Measurements from ENCODE around the gene AHDC1. TPM values are rescaled to one million over a fixed set of nuclear protein-coding genes. Genes with fewer than 3 reads are reported as not detected.

AHDC1 gene, protein sequence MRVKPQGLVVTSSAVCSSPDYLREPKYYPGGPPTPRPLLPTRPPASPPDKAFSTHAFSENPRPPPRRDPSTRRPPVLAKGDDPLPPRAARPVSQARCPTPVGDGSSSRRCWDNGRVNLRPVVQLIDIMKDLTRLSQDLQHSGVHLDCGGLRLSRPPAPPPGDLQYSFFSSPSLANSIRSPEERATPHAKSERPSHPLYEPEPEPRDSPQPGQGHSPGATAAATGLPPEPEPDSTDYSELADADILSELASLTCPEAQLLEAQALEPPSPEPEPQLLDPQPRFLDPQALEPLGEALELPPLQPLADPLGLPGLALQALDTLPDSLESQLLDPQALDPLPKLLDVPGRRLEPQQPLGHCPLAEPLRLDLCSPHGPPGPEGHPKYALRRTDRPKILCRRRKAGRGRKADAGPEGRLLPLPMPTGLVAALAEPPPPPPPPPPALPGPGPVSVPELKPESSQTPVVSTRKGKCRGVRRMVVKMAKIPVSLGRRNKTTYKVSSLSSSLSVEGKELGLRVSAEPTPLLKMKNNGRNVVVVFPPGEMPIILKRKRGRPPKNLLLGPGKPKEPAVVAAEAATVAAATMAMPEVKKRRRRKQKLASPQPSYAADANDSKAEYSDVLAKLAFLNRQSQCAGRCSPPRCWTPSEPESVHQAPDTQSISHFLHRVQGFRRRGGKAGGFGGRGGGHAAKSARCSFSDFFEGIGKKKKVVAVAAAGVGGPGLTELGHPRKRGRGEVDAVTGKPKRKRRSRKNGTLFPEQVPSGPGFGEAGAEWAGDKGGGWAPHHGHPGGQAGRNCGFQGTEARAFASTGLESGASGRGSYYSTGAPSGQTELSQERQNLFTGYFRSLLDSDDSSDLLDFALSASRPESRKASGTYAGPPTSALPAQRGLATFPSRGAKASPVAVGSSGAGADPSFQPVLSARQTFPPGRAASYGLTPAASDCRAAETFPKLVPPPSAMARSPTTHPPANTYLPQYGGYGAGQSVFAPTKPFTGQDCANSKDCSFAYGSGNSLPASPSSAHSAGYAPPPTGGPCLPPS (N-terminal part only)
- total RNA-seq (2012; rRNA removed): 11.6 and 11.9 TPM in 2 replicates

GRCh38 chr1:27603681-27604578, at the start of gene AHDC1:
Gene AHDC1, minus strand, starts transcription at chr1:27604144. Its CDS starts 52,029 bp downstream, at chr1:27552115.
- Histone ChIP-seq H3K9me3 (replicated peaks; ENCODE audit: low read length) (no peaks in the 10 kb centered on the region), H3K9ac (ENCODE audit: low read depth, low read length) (peak within 1 kb of the TSS; percentile 86), H3K36me3 (ENCODE audit: insufficient read depth, low read length) (no peaks in the 10 kb centered on the region), H3K4me3 (ENCODE audit: low read length) (peak within 1 kb of the TSS; percentile 79), H3K4me2 (ENCODE audit: low read length) (peak within 1 kb of the TSS; percentile 99), H3K27me3 (ENCODE audit: control insufficient read depth, insufficient read depth, low read length) (no peaks in the 10 kb centered on the region), H3K4me1 (ENCODE audit: control insufficient read depth, insufficient read depth, low read length) (peaks cover 36% of the 10 kb centered on the region)

DNA sequence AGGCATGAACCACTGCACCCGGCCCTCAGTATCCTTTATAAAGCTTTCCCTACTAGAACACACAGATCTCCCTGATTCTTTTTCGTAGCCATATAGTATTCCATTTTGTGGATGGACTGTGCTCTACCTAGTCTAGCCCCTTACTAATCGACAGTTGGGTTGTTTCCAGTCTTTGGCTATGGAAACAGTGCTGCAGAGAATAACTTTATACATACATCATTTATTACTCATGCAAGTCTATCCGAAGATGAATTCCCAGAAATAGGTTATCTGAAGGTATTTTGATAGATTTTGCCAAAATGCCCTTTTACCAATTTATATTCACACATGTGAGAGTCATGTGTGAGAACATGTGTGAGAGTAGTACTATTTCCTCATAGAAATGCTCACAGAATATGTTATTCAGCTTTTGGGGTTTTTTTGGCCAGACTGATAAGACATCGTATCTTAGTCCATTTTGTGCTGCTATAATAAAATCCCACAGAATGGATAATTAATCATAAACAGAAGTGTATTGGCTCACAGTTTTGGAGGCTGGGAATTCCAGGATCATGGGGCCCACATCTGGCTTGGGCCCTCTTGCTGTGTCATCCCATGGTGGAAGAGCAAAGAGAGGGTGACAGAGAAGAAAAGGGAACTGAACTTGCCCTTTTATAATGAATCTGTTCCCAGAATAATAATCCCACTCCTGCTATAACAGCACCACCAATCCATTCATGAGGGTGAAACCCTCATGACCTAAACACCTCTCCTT, 48.3 kb upstream of the AHDC1 start:
- Histone ChIP-seq H3K4me1 (ENCODE audit: control insufficient read depth, insufficient read depth, low read length) (peaks cover 21% of the 10 kb centered on the region), H3K36me3 (ENCODE audit: insufficient read depth, low read length) (no peaks in the 10 kb centered on the region), H3K4me3 (ENCODE audit: low read length) (no peak overlapping the region), H3K27me3 (ENCODE audit: control insufficient read depth, insufficient read depth, low read length) (no peaks in the 10 kb centered on the region), H3K9ac (ENCODE audit: low read depth, low read length) (no peak overlapping the region), H3K4me2 (ENCODE audit: low read length) (no peak overlapping the region), H3K9me3 (replicated peaks; ENCODE audit: low read length) (no peaks in the 10 kb centered on the region)

DNA sequence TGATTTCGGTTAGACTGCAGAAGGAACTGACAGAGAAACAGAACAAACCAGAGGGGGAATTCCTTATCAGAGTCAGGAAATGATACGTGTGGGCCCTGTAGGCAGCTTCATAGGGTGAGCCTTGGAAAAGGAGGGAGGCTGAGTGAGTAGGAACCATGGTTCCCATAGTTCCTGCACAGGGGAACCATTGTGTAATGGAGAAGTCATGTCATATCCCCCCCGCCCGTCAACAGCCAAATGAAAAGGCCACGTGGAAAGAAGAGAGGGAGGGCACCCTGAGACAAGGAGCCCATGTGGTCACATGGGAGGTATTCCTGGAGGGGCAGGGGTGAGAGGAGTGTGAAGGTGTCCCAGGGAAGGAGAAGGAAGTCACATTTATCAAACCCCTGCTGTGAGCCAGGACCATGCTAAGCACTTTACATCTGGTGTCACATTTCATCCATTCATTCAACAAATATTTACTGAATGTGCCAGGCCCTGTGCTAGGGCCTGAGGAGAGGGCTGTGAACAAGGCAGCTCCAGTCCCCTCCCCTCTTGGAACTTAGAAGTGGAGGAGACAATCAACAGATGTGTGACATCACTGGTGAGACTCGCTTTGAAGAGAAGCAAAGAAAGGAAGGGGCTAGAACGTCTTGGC, 46.7 kb upstream of the AHDC1 start:
- Histone ChIP-seq H3K4me3 (ENCODE audit: low read length) (no peak overlapping the region), H3K9ac (ENCODE audit: low read depth, low read length) (no peak overlapping the region), H3K36me3 (ENCODE audit: insufficient read depth, low read length) (no peaks in the 10 kb centered on the region), H3K4me1 (ENCODE audit: control insufficient read depth, insufficient read depth, low read length) (peaks cover 13% of the 10 kb centered on the region), H3K9me3 (replicated peaks; ENCODE audit: low read length) (no peaks in the 10 kb centered on the region), H3K27me3 (ENCODE audit: control insufficient read depth, insufficient read depth, low read length) (no peaks in the 10 kb centered on the region), H3K4me2 (ENCODE audit: low read length) (no peak overlapping the region)

GRCh38 chr1:27650171-27650538, 46.2 kb upstream of the AHDC1 start:
- Histone ChIP-seq H3K27me3 (ENCODE audit: control insufficient read depth, insufficient read depth, low read length) (no peaks in the 10 kb centered on the region), H3K9me3 (replicated peaks; ENCODE audit: low read length) (no peaks in the 10 kb centered on the region), H3K4me3 (ENCODE audit: low read length) (no peak overlapping the region), H3K36me3 (ENCODE audit: insufficient read depth, low read length) (no peaks in the 10 kb centered on the region), H3K4me1 (ENCODE audit: control insufficient read depth, insufficient read depth, low read length) (peaks cover 11% of the 10 kb centered on the region), H3K9ac (ENCODE audit: low read depth, low read length) (no peak overlapping the region), H3K4me2 (ENCODE audit: low read length) (no peak overlapping the region)

DNA sequence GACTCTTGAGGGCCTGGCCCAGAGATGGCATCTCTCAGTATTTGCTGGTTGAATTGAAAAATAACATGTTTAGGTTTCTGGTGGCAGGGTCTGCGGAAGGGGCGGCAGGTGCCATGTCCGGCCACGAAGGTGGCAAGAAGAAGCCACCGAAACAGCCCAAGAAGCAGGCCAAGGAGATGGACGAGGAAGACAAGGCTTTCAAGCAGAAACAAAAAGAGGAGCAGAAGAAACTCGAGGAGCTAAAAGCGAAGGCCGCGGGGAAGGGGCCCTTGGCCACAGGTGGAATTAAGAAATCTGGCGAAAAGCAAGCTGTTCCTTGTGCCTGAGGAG, 45.3 kb upstream of the AHDC1 start:
- no peak overlapping the region for H3K4me2 ChIP-seq (ENCODE audit: low read length)
- H3K27me3 ChIP-seq (ENCODE audit: control insufficient read depth, insufficient read depth, low read length): no peaks in the 10 kb centered on the region
- peaks cover 11% of the 10 kb centered on the region for H3K4me1 ChIP-seq (ENCODE audit: control insufficient read depth, insufficient read depth, low read length)

DNA sequence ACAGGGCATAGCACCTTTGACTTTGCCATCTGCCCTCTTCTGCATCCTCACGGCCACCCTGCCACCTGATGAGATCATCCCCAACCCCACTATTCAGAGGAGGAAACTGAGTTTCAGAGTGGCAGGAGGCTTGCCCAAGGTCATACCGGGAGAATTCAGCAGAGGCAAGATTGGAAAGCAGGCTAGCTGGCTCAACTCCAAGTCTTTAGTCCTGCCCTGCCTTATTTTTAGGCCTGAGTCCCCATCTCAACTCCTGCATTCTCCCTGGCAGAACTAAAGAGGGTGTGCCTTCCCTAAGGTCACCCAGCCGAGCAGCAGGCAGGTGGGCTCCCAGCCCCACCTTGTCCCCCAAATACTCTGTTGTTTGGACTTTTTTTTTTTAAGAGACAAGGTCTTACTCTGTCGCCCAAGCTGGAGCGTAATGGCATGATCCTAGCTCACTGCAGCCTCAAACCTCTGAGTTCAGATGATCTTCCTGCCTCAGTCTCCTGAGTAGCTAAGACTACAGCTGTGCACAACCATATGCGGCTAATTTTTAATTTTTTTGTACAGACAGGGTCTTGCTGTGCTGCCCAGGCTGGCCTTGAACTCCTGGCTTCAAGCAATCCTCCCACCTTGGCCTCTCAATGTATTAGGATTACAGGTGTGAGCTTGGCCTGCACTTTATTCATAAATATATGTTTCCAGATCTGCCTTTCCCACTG, 44.8 kb upstream of the AHDC1 start:
- Histone ChIP-seq H3K4me2 (ENCODE audit: low read length) (no peak overlapping the region), H3K9me3 (replicated peaks; ENCODE audit: low read length) (no peaks in the 10 kb centered on the region), H3K36me3 (ENCODE audit: insufficient read depth, low read length) (no peaks in the 10 kb centered on the region), H3K27me3 (ENCODE audit: control insufficient read depth, insufficient read depth, low read length) (no peaks in the 10 kb centered on the region), H3K4me1 (ENCODE audit: control insufficient read depth, insufficient read depth, low read length) (peaks cover 11% of the 10 kb centered on the region), H3K4me3 (ENCODE audit: low read length) (no peak overlapping the region), H3K9ac (ENCODE audit: low read depth, low read length) (no peak overlapping the region)

More for the DNA sequence above, 45.3 kb upstream of the AHDC1 start:
- no peaks in the 10 kb centered on the region for H3K9me3 ChIP-seq (replicated peaks; ENCODE audit: low read length)
- H3K36me3 ChIP-seq (ENCODE audit: insufficient read depth, low read length): no peaks in the 10 kb centered on the region
- H3K4me3 ChIP-seq (ENCODE audit: low read length): no peak overlapping the region
- no peak overlapping the region for H3K9ac ChIP-seq (ENCODE audit: low read depth, low read length)

DNA sequence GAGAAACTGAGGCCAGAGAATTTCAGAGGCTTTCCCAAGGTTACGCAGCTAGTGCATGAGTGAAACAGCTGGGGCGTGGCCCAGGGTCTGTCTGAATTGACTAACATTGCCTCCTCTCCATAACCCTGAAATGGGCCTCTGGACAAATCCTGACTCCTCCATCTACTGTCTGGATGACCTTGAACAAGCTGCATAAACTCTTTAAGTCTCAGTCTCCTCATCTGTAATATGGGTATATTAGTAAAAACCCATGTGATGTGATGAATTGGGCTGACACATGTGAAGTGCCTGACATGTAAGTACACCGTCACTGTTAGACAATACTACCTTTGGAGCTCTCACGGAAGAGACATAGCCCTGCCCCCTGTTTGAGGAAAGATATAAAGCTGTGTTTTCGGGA, 43.4 kb upstream of the AHDC1 start:
- Histone ChIP-seq H3K36me3 (ENCODE audit: insufficient read depth, low read length) (no peaks in the 10 kb centered on the region), H3K9ac (ENCODE audit: low read depth, low read length) (no peak overlapping the region), H3K9me3 (replicated peaks; ENCODE audit: low read length) (no peaks in the 10 kb centered on the region), H3K27me3 (ENCODE audit: control insufficient read depth, insufficient read depth, low read length) (no peaks in the 10 kb centered on the region), H3K4me2 (ENCODE audit: low read length) (no peak overlapping the region), H3K4me1 (ENCODE audit: control insufficient read depth, insufficient read depth, low read length) (peaks cover 11% of the 10 kb centered on the region), H3K4me3 (ENCODE audit: low read length) (no peak overlapping the region)

DNA sequence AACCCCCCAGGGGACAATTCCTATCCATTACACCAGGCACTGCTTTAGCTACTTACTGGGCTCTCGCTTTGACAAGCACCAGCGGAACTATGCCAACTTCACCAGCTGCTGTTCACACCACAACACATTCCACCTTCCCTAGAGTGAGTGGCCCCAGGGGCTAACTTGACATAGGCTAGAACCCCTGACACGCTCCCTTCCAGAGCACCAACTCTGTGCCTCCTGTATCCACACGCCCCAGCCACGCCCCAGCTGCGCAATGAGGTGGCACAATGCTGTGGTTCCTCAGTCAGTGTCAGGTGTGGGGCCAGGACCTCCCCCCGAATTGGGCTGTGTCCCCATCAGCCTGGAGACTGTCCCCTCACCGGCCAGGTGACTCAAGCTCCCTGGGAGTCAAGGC, 42.7 kb upstream of the AHDC1 start:
- no peaks in the 10 kb centered on the region for H3K36me3 ChIP-seq (ENCODE audit: insufficient read depth, low read length)
- no peak overlapping the region for H3K9ac ChIP-seq (ENCODE audit: low read depth, low read length)
- H3K4me3 ChIP-seq (ENCODE audit: low read length): no peak overlapping the region
- no peaks in the 10 kb centered on the region for H3K9me3 ChIP-seq (replicated peaks; ENCODE audit: low read length)
- no peak overlapping the region for H3K4me2 ChIP-seq (ENCODE audit: low read length)
- no peaks in the 10 kb centered on the region for H3K27me3 ChIP-seq (ENCODE audit: control insufficient read depth, insufficient read depth, low read length)
- peaks cover 11% of the 10 kb centered on the region for H3K4me1 ChIP-seq (ENCODE audit: control insufficient read depth, insufficient read depth, low read length)

DNA sequence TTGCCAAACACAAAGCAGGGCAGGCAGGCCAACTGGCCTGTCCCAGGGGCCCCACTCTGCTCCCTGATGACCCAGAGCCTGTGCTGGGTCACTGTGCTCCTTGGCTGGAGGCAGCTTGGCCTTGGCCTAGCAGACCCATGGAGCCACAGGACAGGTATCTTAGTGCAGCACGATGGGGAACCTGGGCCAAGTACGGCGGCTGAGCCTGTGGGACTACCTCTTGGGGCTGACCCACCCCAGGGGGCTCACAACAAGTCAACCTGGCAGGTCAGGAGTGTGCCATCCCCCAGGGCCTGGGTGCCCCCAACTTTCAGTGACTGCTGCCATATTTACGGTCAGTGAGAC, 41.1 kb upstream of the AHDC1 start:
- H3K27me3 ChIP-seq (ENCODE audit: control insufficient read depth, insufficient read depth, low read length): no peaks in the 10 kb centered on the region
- no peaks in the 10 kb centered on the region for H3K9me3 ChIP-seq (replicated peaks; ENCODE audit: low read length)
- no peak overlapping the region for H3K9ac ChIP-seq (ENCODE audit: low read depth, low read length)
- no peak overlapping the region for H3K4me2 ChIP-seq (ENCODE audit: low read length)
- H3K36me3 ChIP-seq (ENCODE audit: insufficient read depth, low read length): no peaks in the 10 kb centered on the region
- peaks cover under 1% of the 10 kb centered on the region for H3K4me1 ChIP-seq (ENCODE audit: control insufficient read depth, insufficient read depth, low read length)
- H3K4me3 ChIP-seq (ENCODE audit: low read length): no peak overlapping the region
